GM23338 (cell line): Measurements from ENCODE around the gene INHBB. TPM values are rescaled to one million over a fixed set of nuclear protein-coding genes. Genes with fewer than 3 reads are reported as not detected.

Experiments used
- ATAC-seq: fragments of 200-7000 bp; cut with Tn5 transposase; 3 replicates; pipeline ENCODE4 v1.9.1; 2020
- DNase-seq: peaks from one replicate; pipeline ENCODE4 v3.0.0-alpha.2; 2015; ENCODE audit warnings: low spot score
- H2AFZ ChIP-seq: fragments of 200-600 bp; sonication (generic); 2 replicates; pipeline ENCODE4 v1.8.0; 2016; ENCODE audit warnings: antibody characterized with exemption, mild to moderate bottlenecking, moderate library complexity
- H3F3A ChIP-seq: fragments of 200-600 bp; sonication (generic); replicated peaks from 2 replicates; pipeline ENCODE4 v1.8.0; 2017; ENCODE audit warnings: antibody characterized with exemption, mixed run types, low read depth
- H3K27ac ChIP-seq: fragments of 200-600 bp; sonication (generic); 2 replicates; pipeline ENCODE4 v1.6.1; 2016; ENCODE audit warnings: low read depth
- H3K27me3 ChIP-seq: fragments of 200-600 bp; sonication (generic); 2 replicates; pipeline ENCODE4 v1.8.0; 2016; ENCODE audit warnings: mild to moderate bottlenecking, mixed run types, moderate library complexity; ENCODE audit not compliant: insufficient read depth
- H3K36me3 ChIP-seq: fragments of 200-600 bp; sonication (generic); 2 replicates; pipeline ENCODE4 v1.8.0; 2016; ENCODE audit warnings: mild to moderate bottlenecking; ENCODE audit not compliant: insufficient read depth
- H3K4me1 ChIP-seq: fragments of 200-600 bp; sonication (generic); 2 replicates; pipeline ENCODE4 v1.8.0; 2016; ENCODE audit warnings: mild to moderate bottlenecking, moderate library complexity; ENCODE audit not compliant: insufficient read depth
- H3K4me2 ChIP-seq: fragments of 200-600 bp; sonication (generic); 2 replicates; pipeline ENCODE4 v1.7.1; 2017; ENCODE audit warnings: mixed run types
- H3K4me3 ChIP-seq: fragments of 200-600 bp; sonication (generic); 2 replicates; pipeline ENCODE4 v1.6.1; 2016; ENCODE audit warnings: mixed run types
- H3K79me2 ChIP-seq: fragments of 200-600 bp; sonication (generic); replicated peaks from 2 replicates; pipeline ENCODE4 v1.8.0; 2017; ENCODE audit warnings: mild to moderate bottlenecking; ENCODE audit not compliant: insufficient read depth
- H3K9me2 ChIP-seq: fragments of 200-600 bp; sonication (generic); 2 replicates; pipeline ENCODE4 v1.8.0; 2017; ENCODE audit not compliant: insufficient read depth
- H4K20me1 ChIP-seq: fragments of 200-600 bp; sonication (generic); replicated peaks from 2 replicates; pipeline ENCODE4 v1.8.0; 2017; ENCODE audit warnings: mild to moderate bottlenecking; ENCODE audit not compliant: insufficient read depth
- H3K27ac Mint-ChIP-seq: 2 replicates; pipeline ENCODE4 v1.8.0; 2020; ENCODE audit warnings: inconsistent platforms, mild to moderate bottlenecking, moderate library complexity, mixed read lengths
- H3K27me3 Mint-ChIP-seq: 3 replicates; pipeline ENCODE4 v1.8.0; 2022; ENCODE audit warnings: low read depth, mild to moderate bottlenecking, moderate library complexity, mixed read lengths, inconsistent platforms; ENCODE audit not compliant: insufficient read depth, poor library complexity
- H3K36me3 Mint-ChIP-seq: 3 replicates; pipeline ENCODE4 v1.8.0; 2021; ENCODE audit warnings: low read depth, mild to moderate bottlenecking, inconsistent platforms, moderate library complexity, mixed read lengths
- H3K4me1 Mint-ChIP-seq: 3 replicates; pipeline ENCODE4 v1.8.0; 2020; ENCODE audit warnings: mild to moderate bottlenecking, inconsistent platforms, mixed read lengths
- H3K4me3 Mint-ChIP-seq: 3 replicates; pipeline ENCODE4 v1.8.0; 2021; ENCODE audit warnings: moderate library complexity, mild to moderate bottlenecking, inconsistent platforms, mixed read lengths
- H3K9me3 Mint-ChIP-seq: 3 replicates; pipeline ENCODE4 v1.8.0; 2020; ENCODE audit warnings: moderate library complexity, mild to moderate bottlenecking, inconsistent platforms, mixed read lengths
- ETS1 ChIP-seq: IDR thresholded peaks from 2 replicates; pipeline ENCODE4 v1.6.1; 2016; ENCODE audit warnings: antibody characterized with exemption
- polyA plus RNA-seq: library from polyadenylated mRNA; unstranded; fragments of >200 nt; fragmentation: Nextera tagmentation; extraction: Ambion mirVana; gene quantifications from 2 replicates; pipeline ENCODE4 v1.2.1, GENCODE V29; 2016
- total RNA-seq: library from RNA; depleted of rRNA; stranded (reverse); fragments of >200 nt; shearing (Covaris generic); gene quantifications from 2 replicates; pipeline ENCODE4 v1.2.3, GENCODE V29; 2014
- TF ChIP-seq, protein P1 (sequence below): fragments of 250-450 bp; sonication (Bioruptor Pico); IDR thresholded peaks from 2 replicates; pipeline ENCODE4 v1.5.0; 2020; ENCODE audit warnings: mild to moderate bottlenecking, moderate library complexity
- TF ChIP-seq, protein P2 (sequence below), 2 experiments: fragments of 200-600 bp in 1 of 2; sonication (generic) in 1 of 2; conservative IDR thresholded peaks; 2 replicates each; pipeline versions ENCODE4 v1.5.1 to v1.6.1; 2016 to 2017; ENCODE audit warnings: antibody characterized with exemption in 2 of 2, low read depth in 2 of 2, mild to moderate bottlenecking in 2 of 2, moderate library complexity in 1 of 2

INHBB gene
- total and polyA plus RNA-seq, 2 experiments from 2014 or later, result 0.21 TPM; not detected in 1

DNA sequence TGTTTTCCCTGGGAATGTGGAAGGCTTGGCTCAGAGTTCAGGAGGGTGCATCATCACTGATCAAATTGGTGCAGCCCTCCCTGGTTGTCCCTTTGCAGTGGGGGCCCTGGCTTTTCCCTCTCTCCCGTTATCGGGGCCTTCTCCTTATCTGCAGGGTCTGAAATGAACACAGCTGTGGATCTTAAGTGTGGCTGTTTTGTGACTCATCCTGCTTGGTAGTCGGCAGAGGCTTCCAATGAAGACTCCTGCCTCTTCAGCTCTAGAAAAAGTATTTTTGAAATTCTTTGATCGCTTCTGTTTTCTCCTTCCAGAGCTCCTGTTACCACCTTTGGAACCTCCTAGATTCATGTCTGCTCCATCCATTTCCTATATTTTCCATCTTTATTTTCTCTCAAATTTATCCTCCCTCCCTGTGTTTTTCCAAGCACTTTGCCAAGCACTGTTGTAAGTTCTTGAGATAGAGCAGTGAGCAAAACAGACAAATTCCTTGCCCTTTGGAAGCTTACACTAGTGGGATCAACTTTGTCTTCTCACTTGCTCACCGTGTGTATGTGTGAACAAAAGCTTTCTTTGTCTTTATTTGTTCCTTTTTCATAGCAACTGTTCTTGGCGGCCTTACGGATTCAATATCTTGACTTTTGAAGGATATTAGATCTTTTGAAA lies 47.6 kb upstream of the INHBB start:
- no peak for ATAC-seq
- no peak overlapping the region for H3K4me2 ChIP-seq
- Mint-ChIP-seq H3K9me3 (no peaks in the 10 kb centered on the region), H3K36me3 (no peaks in the 10 kb centered on the region), H3K4me1 (peaks cover 11% of the 10 kb centered on the region; the same call in 2 of the 3 replicates), H3K4me3 (no peak overlapping the region), H3K27ac (no peak overlapping the region), H3K27me3 (no peaks in the 10 kb centered on the region)
- 0 out of 2 replicates have a peak, but pooled peaks cover 4% of the 10 kb centered on the region for H3F3A ChIP-seq
- H3K9me2 ChIP-seq, result no peaks in the 10 kb centered on the region
- H3K4me1 ChIP-seq, result peaks cover 8% of the 10 kb centered on the region
- no peaks in the 10 kb centered on the region for H3K36me3 ChIP-seq
- TF ChIP-seq ETS1, result no peak
- H3K4me3 ChIP-seq, result no peak overlapping the region
- no peaks in the 10 kb centered on the region for H3K79me2 ChIP-seq
- H2AFZ ChIP-seq, result no peak overlapping the region
- H4K20me1 ChIP-seq, result no peaks in the 10 kb centered on the region
- no peak overlapping the region for H3K27ac ChIP-seq
- H3K27me3 ChIP-seq, result no peaks in the 10 kb centered on the region
- DNase-seq, result no peak

DNA sequence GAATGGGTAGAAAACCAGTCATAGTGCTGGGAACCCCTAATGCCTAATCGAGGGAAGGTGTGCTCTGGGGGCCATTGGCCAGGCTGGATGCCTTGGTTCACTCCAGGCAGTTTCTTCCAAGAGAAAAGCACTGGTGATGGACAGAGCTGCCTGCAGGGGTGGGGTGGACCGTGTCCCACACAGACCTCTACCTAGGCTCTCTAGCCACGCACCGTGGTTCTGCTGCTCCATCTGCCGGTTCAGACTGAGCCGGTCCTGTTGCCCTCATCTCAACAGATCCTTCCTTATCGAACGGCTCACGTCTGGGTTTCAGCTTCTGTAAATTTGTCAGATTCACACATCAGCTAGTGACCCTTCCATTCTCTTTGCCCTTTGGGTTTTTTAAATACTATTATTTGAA lies 46.9 kb upstream of the INHBB start:
- no peaks in the 10 kb centered on the region for H3K9me2 ChIP-seq
- no peaks in the 10 kb centered on the region for H3K36me3 ChIP-seq
- Mint-ChIP-seq H3K9me3 (no peaks in the 10 kb centered on the region), H3K27ac (no peak overlapping the region), H3K36me3 (no peaks in the 10 kb centered on the region), H3K27me3 (peaks cover 4% of the 10 kb centered on the region), H3K4me1 (peaks cover 4% of the 10 kb centered on the region; the same call in 2 of the 3 replicates), H3K4me3 (no peak overlapping the region)
- peaks cover 1% of the 10 kb centered on the region; the same call in 1 of the 2 replicates for H3K4me1 ChIP-seq
- no peak overlapping the region for H2AFZ ChIP-seq
- no peak overlapping the region for H3K27ac ChIP-seq
- no peaks in the 10 kb centered on the region for H4K20me1 ChIP-seq
- DNase-seq (no peak), ATAC-seq (no peak)
- H3F3A ChIP-seq, result no peaks in the 10 kb centered on the region
- H3K79me2 ChIP-seq, result no peaks in the 10 kb centered on the region
- H3K4me2 ChIP-seq, result no peak overlapping the region
- TF ChIP-seq, protein P1, sequence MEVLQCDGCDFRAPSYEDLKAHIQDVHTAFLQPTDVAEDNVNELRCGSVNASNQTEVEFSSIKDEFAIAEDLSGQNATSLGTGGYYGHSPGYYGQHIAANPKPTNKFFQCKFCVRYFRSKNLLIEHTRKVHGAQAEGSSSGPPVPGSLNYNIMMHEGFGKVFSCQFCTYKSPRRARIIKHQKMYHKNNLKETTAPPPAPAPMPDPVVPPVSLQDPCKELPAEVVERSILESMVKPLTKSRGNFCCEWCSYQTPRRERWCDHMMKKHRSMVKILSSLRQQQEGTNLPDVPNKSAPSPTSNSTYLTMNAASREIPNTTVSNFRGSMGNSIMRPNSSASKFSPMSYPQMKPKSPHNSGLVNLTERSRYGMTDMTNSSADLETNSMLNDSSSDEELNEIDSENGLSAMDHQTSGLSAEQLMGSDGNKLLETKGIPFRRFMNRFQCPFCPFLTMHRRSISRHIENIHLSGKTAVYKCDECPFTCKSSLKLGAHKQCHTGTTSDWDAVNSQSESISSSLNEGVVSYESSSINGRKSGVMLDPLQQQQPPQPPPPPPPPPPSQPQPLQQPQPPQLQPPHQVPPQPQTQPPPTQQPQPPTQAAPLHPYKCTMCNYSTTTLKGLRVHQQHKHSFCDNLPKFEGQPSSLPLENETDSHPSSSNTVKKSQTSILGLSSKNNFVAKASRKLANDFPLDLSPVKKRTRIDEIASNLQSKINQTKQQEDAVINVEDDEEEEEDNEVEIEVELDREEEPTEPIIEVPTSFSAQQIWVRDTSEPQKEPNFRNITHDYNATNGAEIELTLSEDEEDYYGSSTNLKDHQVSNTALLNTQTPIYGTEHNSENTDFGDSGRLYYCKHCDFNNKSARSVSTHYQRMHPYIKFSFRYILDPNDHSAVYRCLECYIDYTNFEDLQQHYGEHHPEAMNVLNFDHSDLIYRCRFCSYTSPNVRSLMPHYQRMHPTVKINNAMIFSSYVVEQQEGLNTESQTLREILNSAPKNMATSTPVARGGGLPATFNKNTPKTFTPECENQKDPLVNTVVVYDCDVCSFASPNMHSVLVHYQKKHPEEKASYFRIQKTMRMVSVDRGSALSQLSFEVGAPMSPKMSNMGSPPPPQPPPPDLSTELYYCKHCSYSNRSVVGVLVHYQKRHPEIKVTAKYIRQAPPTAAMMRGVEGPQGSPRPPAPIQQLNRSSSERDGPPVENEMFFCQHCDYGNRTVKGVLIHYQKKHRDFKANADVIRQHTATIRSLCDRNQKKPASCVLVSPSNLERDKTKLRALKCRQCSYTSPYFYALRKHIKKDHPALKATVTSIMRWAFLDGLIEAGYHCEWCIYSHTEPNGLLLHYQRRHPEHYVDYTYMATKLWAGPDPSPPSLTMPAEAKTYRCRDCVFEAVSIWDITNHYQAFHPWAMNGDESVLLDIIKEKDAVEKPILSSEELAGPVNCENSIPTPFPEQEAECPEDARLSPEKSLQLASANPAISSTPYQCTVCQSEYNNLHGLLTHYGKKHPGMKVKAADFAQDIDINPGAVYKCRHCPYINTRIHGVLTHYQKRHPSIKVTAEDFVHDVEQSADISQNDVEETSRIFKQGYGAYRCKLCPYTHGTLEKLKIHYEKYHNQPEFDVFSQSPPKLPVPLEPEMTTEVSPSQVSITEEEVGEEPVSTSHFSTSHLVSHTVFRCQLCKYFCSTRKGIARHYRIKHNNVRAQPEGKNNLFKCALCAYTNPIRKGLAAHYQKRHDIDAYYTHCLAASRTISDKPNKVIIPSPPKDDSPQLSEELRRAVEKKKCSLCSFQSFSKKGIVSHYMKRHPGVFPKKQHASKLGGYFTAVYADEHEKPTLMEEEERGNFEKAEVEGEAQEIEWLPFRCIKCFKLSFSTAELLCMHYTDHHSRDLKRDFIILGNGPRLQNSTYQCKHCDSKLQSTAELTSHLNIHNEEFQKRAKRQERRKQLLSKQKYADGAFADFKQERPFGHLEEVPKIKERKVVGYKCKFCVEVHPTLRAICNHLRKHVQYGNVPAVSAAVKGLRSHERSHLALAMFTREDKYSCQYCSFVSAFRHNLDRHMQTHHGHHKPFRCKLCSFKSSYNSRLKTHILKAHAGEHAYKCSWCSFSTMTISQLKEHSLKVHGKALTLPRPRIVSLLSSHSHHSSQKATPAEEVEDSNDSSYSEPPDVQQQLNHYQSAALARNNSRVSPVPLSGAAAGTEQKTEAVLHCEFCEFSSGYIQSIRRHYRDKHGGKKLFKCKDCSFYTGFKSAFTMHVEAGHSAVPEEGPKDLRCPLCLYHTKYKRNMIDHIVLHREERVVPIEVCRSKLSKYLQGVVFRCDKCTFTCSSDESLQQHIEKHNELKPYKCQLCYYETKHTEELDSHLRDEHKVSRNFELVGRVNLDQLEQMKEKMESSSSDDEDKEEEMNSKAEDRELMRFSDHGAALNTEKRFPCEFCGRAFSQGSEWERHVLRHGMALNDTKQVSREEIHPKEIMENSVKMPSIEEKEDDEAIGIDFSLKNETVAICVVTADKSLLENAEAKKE (CRISPR knock-in tag), result no peak
- TF ChIP-seq, protein P2, sequence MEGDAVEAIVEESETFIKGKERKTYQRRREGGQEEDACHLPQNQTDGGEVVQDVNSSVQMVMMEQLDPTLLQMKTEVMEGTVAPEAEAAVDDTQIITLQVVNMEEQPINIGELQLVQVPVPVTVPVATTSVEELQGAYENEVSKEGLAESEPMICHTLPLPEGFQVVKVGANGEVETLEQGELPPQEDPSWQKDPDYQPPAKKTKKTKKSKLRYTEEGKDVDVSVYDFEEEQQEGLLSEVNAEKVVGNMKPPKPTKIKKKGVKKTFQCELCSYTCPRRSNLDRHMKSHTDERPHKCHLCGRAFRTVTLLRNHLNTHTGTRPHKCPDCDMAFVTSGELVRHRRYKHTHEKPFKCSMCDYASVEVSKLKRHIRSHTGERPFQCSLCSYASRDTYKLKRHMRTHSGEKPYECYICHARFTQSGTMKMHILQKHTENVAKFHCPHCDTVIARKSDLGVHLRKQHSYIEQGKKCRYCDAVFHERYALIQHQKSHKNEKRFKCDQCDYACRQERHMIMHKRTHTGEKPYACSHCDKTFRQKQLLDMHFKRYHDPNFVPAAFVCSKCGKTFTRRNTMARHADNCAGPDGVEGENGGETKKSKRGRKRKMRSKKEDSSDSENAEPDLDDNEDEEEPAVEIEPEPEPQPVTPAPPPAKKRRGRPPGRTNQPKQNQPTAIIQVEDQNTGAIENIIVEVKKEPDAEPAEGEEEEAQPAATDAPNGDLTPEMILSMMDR (conservative IDR thresholded peaks at IDR 0.05; ENCODE audit: low read depth in 2 of 2), result peak in 1 of 2 experiments; percentile 41; a peak in 2 of 4 replicates
- no peaks in the 10 kb centered on the region for H3K27me3 ChIP-seq
- H3K4me3 ChIP-seq, result no peak overlapping the region
